Measurements from ENCODE around the gene TMTC3.

Gene TMTC3

GRCh38 chr12:88227263-88227662, 85.2 kb downstream of the TMTC3 start:
- no peak for DNase-seq (ENCODE audit: low read depth)

DNA sequence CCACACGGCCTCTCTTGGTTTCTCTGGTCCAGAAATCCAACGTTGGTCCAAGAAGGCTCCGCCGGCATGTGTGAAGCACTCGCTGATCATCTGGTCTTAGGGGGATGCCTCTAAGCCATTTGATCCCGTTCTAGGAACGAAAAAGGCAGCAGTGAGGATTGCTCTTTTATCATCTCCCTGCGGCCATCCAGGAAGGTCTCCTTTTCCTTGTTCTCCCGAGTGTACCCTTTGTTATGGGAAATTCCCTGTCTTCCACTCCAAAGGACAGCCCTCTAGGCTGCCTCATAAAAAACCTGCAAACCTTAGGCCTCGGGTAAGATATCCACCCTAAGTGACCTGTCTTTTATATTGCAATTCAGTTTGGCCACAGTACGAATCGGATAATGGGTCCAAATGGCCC, 85.8 kb downstream of the TMTC3 start:
- DNase-seq (ENCODE audit: low read depth), result no peak

DNA sequence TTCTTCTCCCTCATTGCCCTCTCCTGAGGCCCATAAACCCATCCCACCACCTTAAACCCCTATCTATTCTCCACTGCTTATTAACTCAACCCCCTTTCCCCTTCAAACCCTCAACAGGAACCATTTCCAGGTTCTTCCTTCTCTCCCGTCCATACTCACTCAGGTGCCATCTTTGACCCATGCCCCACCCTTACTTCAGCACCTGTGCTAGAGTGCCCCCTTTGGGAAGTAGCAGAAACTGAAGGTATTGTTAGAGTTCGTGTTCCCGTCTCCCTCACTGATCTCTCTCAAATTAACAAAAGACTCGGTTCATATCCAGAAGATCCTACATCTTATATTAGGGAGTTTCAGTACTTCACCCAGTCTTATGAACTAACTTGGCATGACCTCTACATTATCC, 86.6 kb downstream of the TMTC3 start:
- DNase-seq (ENCODE audit: low read depth), result no peak

- no peak for DNase-seq (ENCODE audit: low read depth)
Observed at GRCh38 chr12:88230271-88230670, 88.2 kb downstream of the TMTC3 start.

- DNase-seq (ENCODE audit: low read depth), result no peak
Observed at GRCh38 chr12:88235183-88235833, 93.2 kb downstream of the TMTC3 start.

DNA sequence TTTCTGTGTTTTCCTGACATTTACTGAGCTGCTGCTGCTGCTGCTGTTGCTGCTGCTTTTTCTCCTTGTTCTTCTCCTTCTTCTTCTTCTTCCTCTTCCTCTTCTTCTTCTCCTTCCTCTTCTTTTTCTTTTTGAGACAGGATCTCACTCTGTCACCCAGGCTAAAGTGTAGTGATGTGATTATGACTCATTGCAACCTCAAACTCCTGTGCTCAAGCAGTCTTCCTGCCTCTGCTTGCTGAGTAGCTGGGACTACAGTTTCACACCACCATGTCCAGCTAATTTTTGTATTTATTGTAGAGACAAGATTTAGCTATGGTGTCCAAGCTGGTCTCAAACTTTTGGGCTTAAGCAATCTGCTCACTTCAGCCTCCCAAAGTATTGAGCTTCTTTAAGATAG, 95.8 kb downstream of the TMTC3 start:
- no peak for DNase-seq (ENCODE audit: low read depth)

GRCh38 chr12:88238406-88238805, 96.3 kb downstream of the TMTC3 start:
- DNase-seq (ENCODE audit: low read depth), result no peak

DNA sequence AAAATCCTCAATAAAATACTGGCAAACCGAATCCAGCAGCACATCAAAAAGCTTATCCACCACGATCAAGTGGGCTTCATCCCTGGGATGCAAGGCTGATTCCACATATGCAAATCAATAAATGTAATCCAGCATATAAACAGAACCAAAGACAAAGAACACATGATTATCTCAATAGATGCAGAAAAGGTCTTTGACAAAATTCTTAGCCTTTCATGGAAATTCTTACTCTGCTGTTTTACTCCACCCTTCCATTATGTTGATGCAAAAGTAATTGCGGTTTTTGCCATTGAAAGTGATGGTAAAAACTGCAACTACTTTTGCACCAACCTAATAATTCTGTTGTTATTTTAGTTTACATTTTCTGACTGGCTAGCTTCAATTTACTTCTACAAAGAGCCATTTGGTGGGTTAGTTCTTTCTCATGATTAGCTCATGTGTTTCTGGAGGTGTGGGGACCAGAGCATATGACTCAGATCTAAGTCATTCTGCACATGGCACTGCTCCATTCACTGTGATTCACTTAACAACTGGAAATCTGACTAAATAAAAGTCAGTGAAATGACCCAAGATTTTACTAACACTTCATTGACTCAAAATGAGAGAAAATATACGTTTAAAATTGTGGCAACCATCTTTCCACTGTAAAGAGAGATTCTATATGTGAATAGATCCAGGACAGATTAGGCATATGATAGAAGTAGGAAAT, 99.9 kb downstream of the TMTC3 start:
- DNase-seq (ENCODE audit: low read depth), result peak; percentile 89

DNA sequence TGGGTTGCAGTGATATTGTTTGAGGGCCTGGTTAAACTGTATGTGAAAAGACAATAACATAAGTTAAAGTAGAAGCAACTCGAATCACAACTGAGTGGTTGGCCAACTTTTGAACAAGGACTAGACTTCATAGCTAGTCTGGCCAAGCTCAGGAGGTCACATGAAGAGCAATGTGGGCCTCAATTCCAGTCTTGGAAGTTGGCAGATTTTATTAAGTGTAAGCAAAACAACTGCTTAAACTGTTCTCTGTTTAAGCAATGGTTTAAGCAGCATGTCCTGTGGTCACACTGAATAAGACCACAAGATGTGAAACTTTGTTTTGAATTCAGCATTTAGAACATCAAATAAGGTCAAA, 100.4 kb downstream of the TMTC3 start:
- peak; percentile 44 for DNase-seq (ENCODE audit: low read depth)

- DNase-seq (ENCODE audit: low read depth), result no peak
Observed at GRCh38 chr12:88242939-88243338, 100.8 kb downstream of the TMTC3 start.

DNA sequence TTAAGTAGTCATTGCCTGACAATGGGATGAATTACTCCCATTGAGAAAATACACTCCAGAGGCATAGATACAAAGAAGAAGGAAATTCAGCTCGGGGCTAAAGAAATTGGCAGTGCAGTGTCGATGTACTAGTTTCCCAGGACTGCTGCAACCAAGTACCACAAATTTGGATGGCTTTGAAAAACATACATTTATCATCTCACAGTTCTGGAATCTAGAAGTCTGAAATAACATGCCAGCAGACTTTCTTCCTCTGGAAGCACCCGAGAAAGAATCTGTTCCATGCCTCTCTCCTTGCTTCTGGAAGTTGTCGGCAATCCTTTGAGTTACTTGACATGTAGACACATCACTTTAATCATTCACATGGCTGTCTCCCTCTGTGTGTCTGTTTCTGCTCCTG, 101.9 kb downstream of the TMTC3 start:
- DNase-seq (ENCODE audit: low read depth), result no peak

GRCh38 chr12:88245905-88246304, 103.8 kb downstream of the TMTC3 start:
- DNase-seq (ENCODE audit: low read depth), result no peak

DNA sequence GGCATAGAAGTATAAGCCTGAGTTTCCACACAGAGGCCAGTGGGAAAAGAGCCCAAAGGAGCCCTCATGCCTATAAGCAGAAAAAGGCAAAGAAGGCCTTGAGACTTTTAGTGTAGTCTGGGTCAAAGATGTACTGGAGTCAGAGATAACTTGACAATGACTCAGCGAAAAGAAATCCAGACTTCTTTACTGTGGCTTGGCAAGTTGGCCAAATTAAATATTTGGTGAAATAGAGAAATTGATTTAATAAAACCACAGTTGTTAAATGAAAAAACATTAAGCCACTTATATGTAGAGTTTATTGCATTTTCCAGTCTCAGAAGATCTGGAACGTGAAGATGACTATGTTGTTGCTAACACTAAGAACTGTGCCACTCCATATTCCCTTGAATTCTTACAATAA, 105.1 kb downstream of the TMTC3 start:
- peak; percentile 85 for DNase-seq (ENCODE audit: low read depth)

- DNase-seq (ENCODE audit: low read depth), result no peak
Observed at GRCh38 chr12:88248606-88249005, 106.5 kb downstream of the TMTC3 start.
